ENCODE measurements around the gene CYP19A1.
A peak's percentile ranks its signal among the peaks of the same experiment; 100 is the strongest.
"Not testable (repeated sequence)": the region's sequence is repeated elsewhere in the genome, so short reads cannot be mapped to it uniquely, and the experiment has no call there.

The CYP19A1 gene

DNA sequence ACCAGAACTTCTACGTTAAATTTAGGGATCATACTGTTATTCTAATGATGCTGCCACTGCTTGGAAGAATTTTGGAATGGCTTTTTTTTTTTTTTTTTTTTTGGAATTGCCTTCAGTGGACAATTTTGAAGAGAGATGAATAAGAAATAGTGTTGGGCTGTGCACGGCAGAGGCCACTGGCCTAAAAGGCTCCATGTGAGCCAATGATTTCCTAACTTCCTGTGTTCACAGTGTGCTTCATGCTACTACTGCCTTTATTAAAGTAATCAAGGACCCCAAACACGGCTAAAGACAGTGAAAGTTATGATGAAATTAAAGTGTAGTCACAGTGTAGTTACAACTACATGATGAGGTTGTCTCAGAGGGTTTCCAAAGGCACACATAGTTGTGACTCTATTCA lies 142.9 kb downstream of the CYP19A1 start:
- Mint-ChIP-seq H3K27ac (no peak overlapping the region), H3K27me3 (peaks cover 39% of the 10 kb centered on the region), H3K36me3 (ENCODE audit: low read depth) (no peaks in the 10 kb centered on the region), H3K4me3 (no peak overlapping the region), H3K9me3 (no peaks in the 10 kb centered on the region), H3K4me1 (ENCODE audit: low read depth) (peaks cover 4% of the 10 kb centered on the region)
- DNase-seq: no peak

DNA sequence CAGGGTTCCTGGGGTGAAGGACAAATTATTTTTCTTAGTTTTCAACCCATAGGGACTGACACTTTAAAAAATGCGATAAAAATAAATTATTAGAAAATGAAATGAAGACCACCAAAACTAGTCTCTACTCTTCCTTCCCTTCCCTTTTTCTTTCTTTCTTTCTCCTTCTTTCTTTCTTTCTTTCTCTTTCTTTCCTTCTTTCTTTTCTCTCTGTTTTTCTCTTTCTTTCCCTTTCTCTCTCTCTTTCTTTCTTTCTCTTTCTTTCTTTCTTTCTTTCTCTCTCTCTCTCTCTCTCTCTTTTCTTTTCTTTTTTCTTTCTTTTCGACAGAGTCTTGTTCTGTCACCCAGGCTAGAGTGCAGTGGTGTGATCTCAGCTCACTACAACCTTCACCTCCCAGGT lies 144.4 kb downstream of the CYP19A1 start:
- Mint-ChIP-seq H3K27me3 (peaks cover 35% of the 10 kb centered on the region), H3K36me3 (ENCODE audit: low read depth) (no peaks in the 10 kb centered on the region), H3K9me3 (no peaks in the 10 kb centered on the region), H3K4me3 (no peak overlapping the region), H3K27ac (no peak overlapping the region), H3K4me1 (ENCODE audit: low read depth) (peaks cover 3% of the 10 kb centered on the region)
- DNase-seq: no peak

DNA sequence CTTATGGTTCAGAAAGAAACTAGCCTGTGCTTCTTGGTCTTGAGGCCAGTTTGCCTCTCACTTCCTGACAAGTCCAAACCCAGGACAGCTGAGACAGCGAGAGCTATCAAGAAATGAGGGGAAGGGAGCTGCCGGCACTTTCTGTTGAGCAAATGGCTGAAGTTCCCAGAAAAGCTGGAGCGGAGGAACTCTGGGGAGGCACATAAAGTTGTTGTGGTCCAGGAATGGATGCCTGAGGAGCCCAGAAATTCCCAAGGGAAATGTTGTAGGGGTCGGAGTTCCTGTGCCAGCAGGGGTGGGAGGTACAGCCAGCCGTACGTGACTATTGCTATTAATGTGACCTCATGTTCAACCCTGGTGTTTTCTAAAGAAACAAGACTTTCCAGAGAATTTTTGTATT lies 144.9 kb downstream of the CYP19A1 start:
- peaks cover 35% of the 10 kb centered on the region for H3K27me3 Mint-ChIP-seq
- no peak for DNase-seq
- H3K36me3 Mint-ChIP-seq (ENCODE audit: low read depth): no peaks in the 10 kb centered on the region
- no peaks in the 10 kb centered on the region for H3K9me3 Mint-ChIP-seq
- no peak overlapping the region for H3K27ac Mint-ChIP-seq
- H3K4me1 Mint-ChIP-seq (ENCODE audit: low read depth): peaks cover 3% of the 10 kb centered on the region
- H3K4me3 Mint-ChIP-seq: no peak overlapping the region

GRCh38 chr15:51192521-51193280 lies 145.7 kb downstream of the CYP19A1 start:
- H3K27me3 Mint-ChIP-seq: peaks cover 33% of the 10 kb centered on the region
- H3K36me3 Mint-ChIP-seq (ENCODE audit: low read depth): no peaks in the 10 kb centered on the region
- peak; percentile 84 for DNase-seq
- no peak overlapping the region for H3K27ac Mint-ChIP-seq
- no peak overlapping the region for H3K4me3 Mint-ChIP-seq
- no peaks in the 10 kb centered on the region for H3K9me3 Mint-ChIP-seq
- peaks cover 3% of the 10 kb centered on the region for H3K4me1 Mint-ChIP-seq (ENCODE audit: low read depth)

DNA sequence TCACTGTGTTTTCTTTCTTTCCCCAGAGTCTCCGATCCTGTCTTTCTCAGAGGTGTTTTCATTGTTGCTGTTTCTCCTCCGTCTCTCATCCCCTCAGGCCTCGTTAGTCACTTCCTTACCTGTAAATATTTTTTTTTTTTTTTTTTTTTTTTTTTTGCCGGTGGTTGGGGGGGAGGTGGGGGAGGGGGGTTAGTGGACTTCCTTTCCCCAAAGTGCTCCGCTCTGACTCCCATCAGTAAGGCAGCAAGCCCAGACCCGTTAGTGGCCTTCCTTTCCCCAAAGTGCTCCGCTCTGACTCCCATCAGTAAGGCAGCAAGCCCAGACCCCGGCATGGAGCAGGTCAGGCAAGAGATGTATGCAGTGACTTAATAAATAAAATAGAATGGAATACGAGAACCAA lies 146.6 kb downstream of the CYP19A1 start:
- Mint-ChIP-seq H3K4me1 (ENCODE audit: low read depth) (peaks cover 3% of the 10 kb centered on the region), H3K9me3 (no peaks in the 10 kb centered on the region), H3K27me3 (peaks cover 34% of the 10 kb centered on the region), H3K4me3 (no peak overlapping the region), H3K27ac (no peak overlapping the region), H3K36me3 (ENCODE audit: low read depth) (no peaks in the 10 kb centered on the region)
- DNase-seq: no peak

DNA sequence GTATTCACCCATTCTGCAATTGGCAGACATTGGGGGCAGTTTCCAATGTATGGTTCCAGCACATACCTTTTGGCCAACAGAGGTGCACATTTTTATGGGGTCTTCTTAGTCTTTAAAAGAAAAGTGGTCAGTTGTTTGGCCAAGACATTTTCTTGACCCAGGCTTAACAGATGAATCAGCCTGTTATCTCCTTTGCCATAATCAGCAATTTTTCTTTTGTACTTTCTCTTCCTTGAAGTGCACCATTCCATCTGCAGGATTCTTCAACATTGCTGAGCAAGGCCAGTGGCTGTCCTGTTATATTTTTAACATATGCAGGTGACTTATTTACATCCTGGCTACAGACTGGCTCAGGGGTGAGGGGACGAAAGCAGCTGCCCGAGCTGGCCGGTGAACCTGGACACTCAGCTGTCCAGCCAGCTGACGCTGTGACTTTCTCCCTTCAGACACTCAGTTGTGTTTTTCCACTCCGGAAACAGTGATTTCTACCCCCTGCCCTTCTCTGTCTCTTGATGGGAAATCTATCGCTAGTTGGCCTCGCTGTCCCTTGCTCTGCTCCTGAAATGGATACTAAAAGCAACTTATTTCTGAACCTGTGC lies 147.2 kb downstream of the CYP19A1 start:
- Mint-ChIP-seq H3K9me3 (no peaks in the 10 kb centered on the region), H3K4me1 (ENCODE audit: low read depth) (peaks cover 3% of the 10 kb centered on the region), H3K27me3 (peaks cover 34% of the 10 kb centered on the region), H3K36me3 (ENCODE audit: low read depth) (no peaks in the 10 kb centered on the region), H3K27ac (no peak overlapping the region), H3K4me3 (no peak overlapping the region)
- DNase-seq: no peak

- no peak overlapping the region for H3K27ac Mint-ChIP-seq
- DNase-seq: no peak
- no peaks in the 10 kb centered on the region for H3K36me3 Mint-ChIP-seq (ENCODE audit: low read depth)
- no peak overlapping the region for H3K4me3 Mint-ChIP-seq
- no peaks in the 10 kb centered on the region for H3K9me3 Mint-ChIP-seq
- H3K27me3 Mint-ChIP-seq: peaks cover 31% of the 10 kb centered on the region
- peaks cover 3% of the 10 kb centered on the region for H3K4me1 Mint-ChIP-seq (ENCODE audit: low read depth)
Measured at GRCh38 chr15:51190424-51191068, 147.8 kb downstream of the CYP19A1 start.

DNA sequence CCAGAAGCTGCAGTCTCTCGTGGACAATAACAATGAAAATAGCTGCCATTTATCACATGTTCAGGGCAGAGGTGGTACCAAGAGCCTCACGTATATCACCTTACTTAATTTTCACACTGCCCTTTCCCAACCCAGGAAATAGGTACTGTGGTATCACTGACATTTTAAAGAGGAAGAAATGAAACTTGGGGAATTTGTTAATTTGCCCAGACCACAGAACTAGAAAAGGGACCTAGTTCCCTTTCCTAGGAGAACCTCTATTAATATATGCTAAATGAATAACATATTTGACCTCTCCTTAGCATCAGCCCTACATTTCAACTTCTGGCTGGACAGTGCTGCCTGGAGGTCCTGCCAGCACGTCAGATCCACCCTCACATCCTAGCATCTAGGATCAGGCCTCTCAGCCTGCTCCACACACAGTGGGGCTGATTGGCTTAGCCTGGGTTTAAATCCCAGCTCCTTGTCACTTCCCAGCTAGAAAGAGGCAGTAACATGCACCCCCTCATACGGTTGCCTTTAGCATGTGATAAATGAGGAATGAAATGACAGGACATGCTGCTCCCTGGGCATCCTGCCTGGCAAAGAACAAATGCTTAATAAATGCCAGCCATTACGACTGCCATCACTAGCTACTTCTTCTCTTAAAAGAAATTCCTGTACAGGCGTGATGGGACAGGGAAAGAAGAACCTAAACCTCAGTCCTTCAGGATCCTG lies 148.6 kb downstream of the CYP19A1 start:
- peaks cover 3% of the 10 kb centered on the region for H3K4me1 Mint-ChIP-seq (ENCODE audit: low read depth)
- no peak for DNase-seq
- H3K4me3 Mint-ChIP-seq: no peak overlapping the region
- H3K9me3 Mint-ChIP-seq: no peaks in the 10 kb centered on the region
- H3K27ac Mint-ChIP-seq: no peak overlapping the region
- H3K27me3 Mint-ChIP-seq: peaks cover 28% of the 10 kb centered on the region
- H3K36me3 Mint-ChIP-seq (ENCODE audit: low read depth): no peaks in the 10 kb centered on the region

DNA sequence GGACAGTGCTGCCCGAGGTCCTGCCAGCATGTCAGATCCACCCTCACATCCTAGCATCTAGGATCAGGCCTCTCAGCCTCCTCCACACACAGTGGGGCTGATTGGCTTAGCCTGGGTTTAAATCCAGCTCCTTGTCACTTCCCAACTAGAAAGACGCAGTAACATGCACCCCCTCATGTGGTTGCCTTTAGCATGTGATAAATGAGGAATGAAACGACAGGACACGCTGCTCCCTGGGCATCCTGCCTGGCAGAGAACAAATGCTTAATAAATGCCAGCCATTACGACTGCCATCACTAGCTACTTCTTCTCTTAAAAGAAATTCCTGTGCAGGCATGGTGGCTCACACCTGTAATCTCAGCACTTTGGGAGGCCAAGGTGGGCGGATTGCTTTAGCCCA lies 149.6 kb downstream of the CYP19A1 start:
- peaks cover 20% of the 10 kb centered on the region for H3K27me3 Mint-ChIP-seq
- H3K27ac Mint-ChIP-seq; H3K4me1 Mint-ChIP-seq (ENCODE audit: low read depth); H3K36me3 Mint-ChIP-seq (ENCODE audit: low read depth); H3K9me3 Mint-ChIP-seq; DNase-seq; H3K4me3 Mint-ChIP-seq: not testable (repeated sequence)

- H3K4me3 Mint-ChIP-seq: no peak overlapping the region
- no peaks in the 10 kb centered on the region for H3K4me1 Mint-ChIP-seq (ENCODE audit: low read depth)
- H3K9me3 Mint-ChIP-seq: no peaks in the 10 kb centered on the region
- DNase-seq: no peak
- H3K27me3 Mint-ChIP-seq: peaks cover 10% of the 10 kb centered on the region
- H3K36me3 Mint-ChIP-seq (ENCODE audit: low read depth): no peaks in the 10 kb centered on the region
- no peak overlapping the region for H3K27ac Mint-ChIP-seq
Measured at GRCh38 chr15:51186891-51187290, 151.5 kb downstream of the CYP19A1 start.

- no peak overlapping the region for H3K4me3 Mint-ChIP-seq
- no peaks in the 10 kb centered on the region for H3K4me1 Mint-ChIP-seq (ENCODE audit: low read depth)
- no peak for DNase-seq
- no peaks in the 10 kb centered on the region for H3K9me3 Mint-ChIP-seq
- no peaks in the 10 kb centered on the region for H3K36me3 Mint-ChIP-seq (ENCODE audit: low read depth)
- H3K27ac Mint-ChIP-seq: no peak overlapping the region
- peaks cover 11% of the 10 kb centered on the region for H3K27me3 Mint-ChIP-seq
Measured at GRCh38 chr15:51186181-51186705, 152.2 kb downstream of the CYP19A1 start.

- Mint-ChIP-seq H3K27ac (no peak overlapping the region), H3K9me3 (no peaks in the 10 kb centered on the region), H3K4me1 (ENCODE audit: low read depth) (no peaks in the 10 kb centered on the region), H3K4me3 (no peak overlapping the region), H3K36me3 (ENCODE audit: low read depth) (no peaks in the 10 kb centered on the region), H3K27me3 (peaks cover 11% of the 10 kb centered on the region)
- no peak for DNase-seq
Measured at GRCh38 chr15:51185213-51186159, 152.9 kb downstream of the CYP19A1 start.

- DNase-seq: no peak
- Mint-ChIP-seq H3K27ac (no peak overlapping the region), H3K4me3 (no peak overlapping the region), H3K4me1 (ENCODE audit: low read depth) (no peaks in the 10 kb centered on the region), H3K9me3 (no peaks in the 10 kb centered on the region), H3K36me3 (ENCODE audit: low read depth) (no peaks in the 10 kb centered on the region), H3K27me3 (peaks cover 11% of the 10 kb centered on the region)
Measured at GRCh38 chr15:51184627-51185026, 153.8 kb downstream of the CYP19A1 start.

DNA sequence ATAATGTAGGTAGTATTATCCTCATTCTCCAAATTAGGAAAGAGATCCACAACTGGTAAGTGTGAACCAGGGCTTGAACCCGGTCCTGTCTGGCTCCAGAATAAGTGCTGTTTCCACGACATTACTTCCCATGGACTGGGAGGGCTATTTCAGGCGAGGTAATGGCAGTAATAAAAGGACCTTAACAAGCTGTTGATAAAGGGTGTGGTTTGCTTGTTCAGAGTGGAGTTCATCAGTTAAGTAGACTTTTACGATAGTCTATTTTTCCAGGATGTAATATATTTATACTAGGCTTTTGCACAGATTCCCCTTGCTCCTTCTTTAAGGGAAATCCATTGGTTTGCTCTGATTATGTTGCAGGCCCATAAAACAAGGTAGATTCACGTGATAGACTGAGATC lies 155.3 kb downstream of the CYP19A1 start:
- Mint-ChIP-seq H3K9me3 (no peaks in the 10 kb centered on the region), H3K4me1 (ENCODE audit: low read depth) (no peaks in the 10 kb centered on the region), H3K27ac (no peak overlapping the region), H3K4me3 (no peak overlapping the region), H3K27me3 (peaks cover 11% of the 10 kb centered on the region), H3K36me3 (ENCODE audit: low read depth) (no peaks in the 10 kb centered on the region)
- DNase-seq: no peak
